Measurements from ENCODE around the gene TCEANC. TPM values are rescaled to one million over a fixed set of nuclear protein-coding genes. Genes with fewer than 3 reads are reported as not detected.
A peak's percentile ranks its signal among the peaks of the same experiment; 100 is the strongest.
"Not testable (repeated sequence)": the region's sequence is repeated elsewhere in the genome, so short reads cannot be mapped to it uniquely, and the experiment has no call there.

Gene TCEANC
- total and polyA plus RNA-seq, 2 experiments from 2014 or later = 2.2 to 2.4 TPM

- Histone ChIP-seq H3K9ac (peak overlapping the region; percentile 76), H3K79me2 (ENCODE audit: insufficient read depth) (no peaks in the 10 kb centered on the region), H3K9me2 (ENCODE audit: insufficient read depth) (no peaks in the 10 kb centered on the region), H3F3A (ENCODE audit: insufficient read depth) (0 out of 2 replicates have a peak, but pooled peaks cover 13% of the 10 kb centered on the region), H3K9me3 (ENCODE audit: low read depth) (no peaks in the 10 kb centered on the region), H3K27me3 (replicated peaks; ENCODE audit: insufficient read depth) (no peaks in the 10 kb centered on the region), H3K4me2 (ENCODE audit: unreplicated experiment) (peak overlapping the region; percentile 55), H4K20me1 (ENCODE audit: insufficient read depth) (no peaks in the 10 kb centered on the region), H3K4me3 (peak overlapping the region; percentile 40), H3K27ac (peak overlapping the region; percentile 89), H2AFZ (peak overlapping the region; percentile 65; the same call in 1 of the 2 replicates), H3K36me3 (ENCODE audit: low read depth) (no peaks in the 10 kb centered on the region), H3K4me1 (ENCODE audit: insufficient read depth) (peaks cover 19% of the 10 kb centered on the region)
- TF ChIP-seq EZH2 (IDR thresholded peaks at IDR 0.05; ENCODE audit: insufficient read depth, poor library complexity, severe bottlenecking) (no peak), EZH2phosphoT487 (IDR thresholded peaks at IDR 0.05; ENCODE audit: insufficient read depth, low read depth) (no peak)
- peak; percentile 89 for DNase-seq
- in situ Hi-C loops (cut with MboI) = loop anchor here (10.0 to 25.0 kb wide), 2 partner anchors 66 to 368 kb away; partner anchors contain the start of genes GEMIN8, OFD1 and TRAPPC2
- 0% methylated on average over 9 of the region's 9 CpGs for WGBS, 2 experiments (ENCODE audit: low coverage in 1 of 2, low lambda C conversion rate in 2 of 2, missing lambda C conversion rate in 2 of 2)
Measured at GRCh38 chrX:13669246-13669737, 16.4 kb downstream of the TCEANC start.

- not testable (repeated sequence) for H4K20me1 ChIP-seq (ENCODE audit: insufficient read depth); H3K27me3 ChIP-seq (replicated peaks; ENCODE audit: insufficient read depth); H3F3A ChIP-seq (ENCODE audit: insufficient read depth); H3K9me3 ChIP-seq (ENCODE audit: low read depth); H3K4me2 ChIP-seq (ENCODE audit: unreplicated experiment); H3K9me2 ChIP-seq (ENCODE audit: insufficient read depth); H3K36me3 ChIP-seq (ENCODE audit: low read depth); DNase-seq; H3K79me2 ChIP-seq (ENCODE audit: insufficient read depth)
- in situ Hi-C loops (cut with MboI) = loop anchor here (10.0 to 25.0 kb wide), 2 partner anchors 65 to 368 kb away; partner anchors contain the start of genes GEMIN8, OFD1 and TRAPPC2
- WGBS, 2 experiments (ENCODE audit: low coverage in 1 of 2, low lambda C conversion rate in 2 of 2, missing lambda C conversion rate in 2 of 2) = 89 to 94% methylated on average over 8 of the region's 8 CpGs
- peak overlapping the region; percentile 65; the same call in 1 of the 2 replicates for H2AFZ ChIP-seq
- peaks cover 16% of the 10 kb centered on the region for H3K4me1 ChIP-seq (ENCODE audit: insufficient read depth)
- H3K4me3 ChIP-seq = peak overlapping the region; percentile 40; the same call in 1 of the 2 replicates
- H3K27ac ChIP-seq = peak overlapping the region; percentile 89
- peak overlapping the region; percentile 76 for H3K9ac ChIP-seq
Measured at GRCh38 chrX:13669755-13670154, 16.8 kb downstream of the TCEANC start.

- no peaks in the 10 kb centered on the region for H3K79me2 ChIP-seq (ENCODE audit: insufficient read depth)
- H4K20me1 ChIP-seq (ENCODE audit: insufficient read depth) = no peaks in the 10 kb centered on the region
- H3K4me3 ChIP-seq = no peak overlapping the region
- H3K36me3 ChIP-seq (ENCODE audit: low read depth) = no peaks in the 10 kb centered on the region
- H2AFZ ChIP-seq = no peak overlapping the region
- no peaks in the 10 kb centered on the region for H3K9me3 ChIP-seq (ENCODE audit: low read depth)
- H3K4me1 ChIP-seq (ENCODE audit: insufficient read depth) = peaks cover 14% of the 10 kb centered on the region
- H3K27me3 ChIP-seq (replicated peaks; ENCODE audit: insufficient read depth) = no peaks in the 10 kb centered on the region
- 0 out of 2 replicates have a peak, but pooled peaks cover 4% of the 10 kb centered on the region for H3F3A ChIP-seq (ENCODE audit: insufficient read depth)
- no peak overlapping the region for H3K4me2 ChIP-seq (ENCODE audit: unreplicated experiment)
- TF ChIP-seq EZH2 (IDR thresholded peaks at IDR 0.05; ENCODE audit: insufficient read depth, poor library complexity, severe bottlenecking) (no peak), EZH2phosphoT487 (IDR thresholded peaks at IDR 0.05; ENCODE audit: insufficient read depth, low read depth) (no peak)
- no peak for DNase-seq
- H3K9me2 ChIP-seq (ENCODE audit: insufficient read depth) = no peaks in the 10 kb centered on the region
- WGBS, 2 experiments (ENCODE audit: low coverage in 1 of 2, low lambda C conversion rate in 2 of 2, missing lambda C conversion rate in 2 of 2) = 95 to 100% methylated on average over 5 of the region's 5 CpGs
- in situ Hi-C loops (cut with MboI) = loop anchor here (25.0 kb wide), 1 partner anchor 367 kb away; the partner anchor contains the start of gene GEMIN8
- H3K9ac ChIP-seq = no peak overlapping the region
- H3K27ac ChIP-seq = no peak overlapping the region
Measured at GRCh38 chrX:13670197-13670596, 17.3 kb downstream of the TCEANC start.

- Histone ChIP-seq H3K4me3 (no peak overlapping the region), H3K79me2 (ENCODE audit: insufficient read depth) (no peaks in the 10 kb centered on the region), H3K9me3 (ENCODE audit: low read depth) (no peaks in the 10 kb centered on the region), H3K4me2 (ENCODE audit: unreplicated experiment) (no peak overlapping the region), H3K4me1 (ENCODE audit: insufficient read depth) (peaks cover 8% of the 10 kb centered on the region), H3F3A (ENCODE audit: insufficient read depth) (no peaks in the 10 kb centered on the region), H3K9ac (no peak overlapping the region), H4K20me1 (ENCODE audit: insufficient read depth) (no peaks in the 10 kb centered on the region), H3K36me3 (ENCODE audit: low read depth) (no peaks in the 10 kb centered on the region), H3K27me3 (replicated peaks; ENCODE audit: insufficient read depth) (no peaks in the 10 kb centered on the region), H2AFZ (no peak overlapping the region), H3K9me2 (ENCODE audit: insufficient read depth) (no peaks in the 10 kb centered on the region), H3K27ac (no peak overlapping the region)
- DNase-seq = no peak
- no peak for TF ChIP-seq EZH2phosphoT487 (IDR thresholded peaks at IDR 0.05; ENCODE audit: insufficient read depth, low read depth)
- no peak for TF ChIP-seq EZH2 (IDR thresholded peaks at IDR 0.05; ENCODE audit: insufficient read depth, poor library complexity, severe bottlenecking)
- in situ Hi-C loops (cut with MboI) = loop anchor here (25.0 kb wide), 1 partner anchor 364 kb away; the partner anchor contains the start of gene GEMIN8
Measured at GRCh38 chrX:13673016-13673415, 20.1 kb downstream of the TCEANC start.

GRCh38 chrX:13676885-13677284 lies 23.9 kb downstream of the TCEANC start:
- Histone ChIP-seq H3K9me2 (ENCODE audit: insufficient read depth) (no peaks in the 10 kb centered on the region), H3K27ac (no peak overlapping the region), H3K36me3 (ENCODE audit: low read depth) (no peaks in the 10 kb centered on the region), H3K4me1 (ENCODE audit: insufficient read depth) (no peaks in the 10 kb centered on the region), H3F3A (ENCODE audit: insufficient read depth) (no peaks in the 10 kb centered on the region), H2AFZ (no peak overlapping the region), H4K20me1 (ENCODE audit: insufficient read depth) (no peaks in the 10 kb centered on the region), H3K27me3 (replicated peaks; ENCODE audit: insufficient read depth) (no peaks in the 10 kb centered on the region), H3K9ac (no peak overlapping the region), H3K4me3 (no peak overlapping the region), H3K4me2 (ENCODE audit: unreplicated experiment) (no peak overlapping the region), H3K79me2 (ENCODE audit: insufficient read depth) (no peaks in the 10 kb centered on the region), H3K9me3 (ENCODE audit: low read depth) (no peaks in the 10 kb centered on the region)
- in situ Hi-C loops (cut with MboI) = no loop called here
- TF ChIP-seq EZH2phosphoT487 (IDR thresholded peaks at IDR 0.05; ENCODE audit: insufficient read depth, low read depth) (no peak), EZH2 (IDR thresholded peaks at IDR 0.05; ENCODE audit: insufficient read depth, poor library complexity, severe bottlenecking) (no peak)
- no peak for DNase-seq

GRCh38 chrX:13679700-13680099 lies 26.8 kb downstream of the TCEANC start:
- H3K27ac ChIP-seq; H3K4me3 ChIP-seq; H3K9me2 ChIP-seq (ENCODE audit: insufficient read depth); H4K20me1 ChIP-seq (ENCODE audit: insufficient read depth); DNase-seq; H3K27me3 ChIP-seq (replicated peaks; ENCODE audit: insufficient read depth); H3K4me1 ChIP-seq (ENCODE audit: insufficient read depth); H3K36me3 ChIP-seq (ENCODE audit: low read depth); H3K79me2 ChIP-seq (ENCODE audit: insufficient read depth); H3K4me2 ChIP-seq (ENCODE audit: unreplicated experiment); H3F3A ChIP-seq (ENCODE audit: insufficient read depth); H3K9ac ChIP-seq; in situ Hi-C loops (cut with MboI); H2AFZ ChIP-seq; H3K9me3 ChIP-seq (ENCODE audit: low read depth): not testable (repeated sequence)
- 75 to 79% methylated on average over 3 of the region's 4 CpGs for WGBS, 2 experiments (ENCODE audit: low coverage in 1 of 2, low lambda C conversion rate in 2 of 2, missing lambda C conversion rate in 2 of 2)

All from GM23248 (cell line).